Spleen (tissue), 11 donors: ENCODE measurements around the gene MAGI2. TPM values are rescaled to one million over a fixed set of nuclear protein-coding genes. Genes with fewer than 3 reads are reported as not detected.

Source experiments
- DNase-seq: peaks from one replicate; pipeline ENCODE4 v3.0.0-alpha.2; 2020
- H3K27ac ChIP-seq, 8 donors: fragments of 200-600 bp; sonication (generic) in 7 of 8; 1 replicate in 4 of 8; 2 replicates in 4 of 8; pipeline versions ENCODE4 v1.5.0 to v1.8.0; 2016 to 2021; ENCODE audit warnings: inconsistent platforms in 4 of 8, mild to moderate bottlenecking in 4 of 8, moderate library complexity in 1 of 8
- H3K27me3 ChIP-seq, 7 donors: fragments of 200-600 bp; sonication (generic) in 6 of 7; replicated peaks in 1 of 7; 1 replicate in 4 of 7; 2 replicates in 3 of 7; pipeline versions ENCODE4 v1.5.0 to v1.8.0; 2016 to 2021; ENCODE audit warnings: inconsistent platforms in 3 of 7, mild to moderate bottlenecking in 1 of 7
- H3K36me3 ChIP-seq, 6 donors: fragments of 200-600 bp; sonication (generic) in 5 of 6; 1 replicate in 4 of 6; 2 replicates in 2 of 6; pipeline versions ENCODE4 v1.5.0 to v1.8.0; 2016 to 2021; ENCODE audit warnings: inconsistent platforms in 2 of 6
- H3K4me1 ChIP-seq, 6 donors: fragments of 200-600 bp; sonication (generic) in 5 of 6; 1 replicate in 3 of 6; 2 replicates in 3 of 6; pipeline versions ENCODE4 v1.5.0 to v1.8.0; 2016 to 2021; ENCODE audit warnings: inconsistent platforms in 3 of 6
- H3K4me3 ChIP-seq, 8 donors: fragments of 200-600 bp; sonication (generic) in 7 of 8; 1 replicate in 4 of 8; 2 replicates in 4 of 8; pipeline versions ENCODE4 v1.5.0 to v1.8.0; 2016 to 2021; ENCODE audit warnings: inconsistent platforms in 4 of 8, mild to moderate bottlenecking in 4 of 8, moderate library complexity in 2 of 8
- H3K9me3 ChIP-seq, 8 donors: fragments of 200-600 bp; sonication (generic) in 7 of 8; 1 replicate in 4 of 8; 2 replicates in 4 of 8; pipeline versions ENCODE4 v1.5.0 to v1.8.0; 2016 to 2021; ENCODE audit warnings: inconsistent platforms in 4 of 8
- POLR2A ChIP-seq, 3 donors: fragments of 450-650 bp; IDR thresholded peaks; one replicate each; pipeline ENCODE4 v1.5.1; 2017; ENCODE audit warnings: antibody characterized with exemption in 3 of 3, mild to moderate bottlenecking in 1 of 3
- POLR2AphosphoS5 ChIP-seq, 3 donors: sonication (generic); formaldehyde crosslinking; IDR thresholded peaks; one replicate each; pipeline ENCODE4 v1.5.1; 2017; ENCODE audit warnings: antibody characterized with exemption in 3 of 3
- WGBS, 5 donors: extraction: QIAGEN DNeasy Blood & Tissue Kit in 3 of 5; methylation state at CpG; one replicate each; pipeline versions ENCODE4 v1.1.5 to v1.1.7; 2013 to 2018; 5-methylcytosine and 5-hydroxymethylcytosine counted together
- intact Hi-C: fragments of 100-400 bp; cut with DNase I; formaldehyde crosslinking; loops from one replicate; pipeline ENCODE4 v1.15.0; 2023; ENCODE audit warnings: low total_unique reads
- polyA plus RNA-seq, 3 donors: library from polyadenylated mRNA; stranded (reverse); fragments of 200-250 nt; gene quantifications; one replicate each; pipeline ENCODE4 v1.2.1, GENCODE V29; 2013
- total RNA-seq, 7 donors: library from RNA; depleted of rRNA in 3 of 7; stranded (reverse); fragments of >200 nt in 3 of 7; fragmentation: NEBNext Ultra II Directional in 4 of 7; extraction: Animal tissue kit (Norgen Biotek cat#: 25700) in 4 of 7; gene quantifications; one replicate each; pipeline versions ENCODE4 v1.1.0 to v1.2.1, GENCODE V29; 2016 to 2021
- TF ChIP-seq, protein P1 (sequence below), 11 experiments: fragments of 200-600 bp in 7 of 11; fragments of 450-650 bp in 4 of 11; sonication (generic) in 4 of 11; IDR thresholded peaks in 8 of 11; conservative IDR thresholded peaks in 3 of 11; 1 replicate in 7 of 11; 2 replicates in 4 of 11; pipeline versions ENCODE4 v1.4.0 to v1.8.0; 2016 to 2021; ENCODE audit warnings: antibody characterized with exemption in 11 of 11, inconsistent platforms in 4 of 11, mild to moderate bottlenecking in 1 of 11
- donor health status: healthy with polysubstance abuse.
- donor health status: DM: no; HTN: no; CAD: no; lungs with moderate emphysema.
- donor health status: DM: no; HTN: no; CAD: no.
- donor health status: Bipolar disorder and iron deficiency.
- donor health status: healthy.
- donor health status: DM: no; HTN: no; CAD: no.
- donor health status: DM: yes; HTN: yes; CAD: no.

Gene MAGI2
- total and polyA plus RNA-seq, 10 donors: 0.74 to 18.1 (median 11.1) TPM

DNA sequence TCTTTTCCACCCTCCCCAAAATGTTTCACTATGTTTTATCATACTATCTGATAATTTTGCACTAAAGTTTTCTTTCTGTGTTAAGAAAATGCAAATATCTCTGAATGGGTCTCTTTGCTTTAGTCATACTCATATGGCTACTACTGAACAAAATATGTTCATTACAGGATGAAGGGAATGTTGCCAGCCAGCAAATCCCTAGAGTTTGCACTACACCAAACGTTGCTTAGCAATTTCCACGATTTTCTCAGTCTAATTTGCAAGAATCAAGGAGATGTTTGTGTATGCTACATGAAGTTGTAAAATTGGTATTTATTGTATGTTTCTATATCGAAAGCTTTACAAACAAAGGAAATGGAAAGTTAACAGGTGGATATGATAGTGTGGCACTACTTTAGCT lies 10.6 kb upstream of the MAGI2 start:
- no peak for DNase-seq
- 70 to 84% (median 74%) methylated on average over 3 of the region's 3 CpGs for WGBS, 5 donors
- Histone ChIP-seq H3K9me3 (no peaks in the 10 kb centered on the region), H3K27me3 (no peaks in the 10 kb centered on the region), H3K4me3 (no peak overlapping the region), H3K36me3 (peaks cover 0 to 5% (median 0%) of the 10 kb centered on the region in 6 donors), H3K4me1 (no peaks in the 10 kb centered on the region), H3K27ac (no peak overlapping the region)
- TF ChIP-seq POLR2AphosphoS5 (IDR thresholded peaks at IDR 0.05): no peak
- TF ChIP-seq, protein P1, sequence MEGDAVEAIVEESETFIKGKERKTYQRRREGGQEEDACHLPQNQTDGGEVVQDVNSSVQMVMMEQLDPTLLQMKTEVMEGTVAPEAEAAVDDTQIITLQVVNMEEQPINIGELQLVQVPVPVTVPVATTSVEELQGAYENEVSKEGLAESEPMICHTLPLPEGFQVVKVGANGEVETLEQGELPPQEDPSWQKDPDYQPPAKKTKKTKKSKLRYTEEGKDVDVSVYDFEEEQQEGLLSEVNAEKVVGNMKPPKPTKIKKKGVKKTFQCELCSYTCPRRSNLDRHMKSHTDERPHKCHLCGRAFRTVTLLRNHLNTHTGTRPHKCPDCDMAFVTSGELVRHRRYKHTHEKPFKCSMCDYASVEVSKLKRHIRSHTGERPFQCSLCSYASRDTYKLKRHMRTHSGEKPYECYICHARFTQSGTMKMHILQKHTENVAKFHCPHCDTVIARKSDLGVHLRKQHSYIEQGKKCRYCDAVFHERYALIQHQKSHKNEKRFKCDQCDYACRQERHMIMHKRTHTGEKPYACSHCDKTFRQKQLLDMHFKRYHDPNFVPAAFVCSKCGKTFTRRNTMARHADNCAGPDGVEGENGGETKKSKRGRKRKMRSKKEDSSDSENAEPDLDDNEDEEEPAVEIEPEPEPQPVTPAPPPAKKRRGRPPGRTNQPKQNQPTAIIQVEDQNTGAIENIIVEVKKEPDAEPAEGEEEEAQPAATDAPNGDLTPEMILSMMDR (IDR thresholded peaks at IDR 0.05 in 8 of 11, conservative IDR thresholded peaks at IDR 0.05 in 3 of 11): no peak
- no peak for TF ChIP-seq POLR2A (IDR thresholded peaks at IDR 0.05)
- intact Hi-C loops: no loop called here

DNA sequence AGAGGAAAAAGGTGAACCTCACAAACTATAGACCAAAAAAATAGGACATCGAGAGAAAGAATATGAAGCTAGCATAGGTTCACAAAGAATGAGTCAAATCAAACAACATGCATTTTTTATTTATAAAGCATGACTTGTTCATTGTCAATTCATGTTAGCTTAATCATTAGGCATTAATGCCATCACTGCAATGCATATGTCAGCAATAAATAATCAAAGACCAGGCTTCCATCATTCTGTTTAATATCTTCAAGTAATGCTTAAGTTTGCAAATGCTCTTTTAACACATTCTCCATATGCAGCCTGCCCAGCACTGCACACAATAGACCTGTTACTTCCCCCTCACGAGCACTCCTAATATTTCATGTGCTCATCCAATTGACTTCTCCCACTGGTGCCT lies 8.9 kb upstream of the MAGI2 start:
- no peaks in the 10 kb centered on the region for H3K9me3 ChIP-seq
- DNase-seq: no peak
- H3K4me3 ChIP-seq: no peak overlapping the region
- peaks cover 0 to 5% (median 0%) of the 10 kb centered on the region in 6 donors for H3K36me3 ChIP-seq
- H3K4me1 ChIP-seq: no peaks in the 10 kb centered on the region
- TF ChIP-seq POLR2AphosphoS5 (IDR thresholded peaks at IDR 0.05) (no peak), POLR2A (IDR thresholded peaks at IDR 0.05) (no peak)
- TF ChIP-seq, protein P1 (IDR thresholded peaks at IDR 0.05 in 8 of 11, conservative IDR thresholded peaks at IDR 0.05 in 3 of 11): no peak
- intact Hi-C loops: no loop called here
- no peak overlapping the region for H3K27ac ChIP-seq
- WGBS, 5 donors: 83 to 95% (median 89%) methylated on average over 2 of the region's 2 CpGs
- no peaks in the 10 kb centered on the region for H3K27me3 ChIP-seq

DNA sequence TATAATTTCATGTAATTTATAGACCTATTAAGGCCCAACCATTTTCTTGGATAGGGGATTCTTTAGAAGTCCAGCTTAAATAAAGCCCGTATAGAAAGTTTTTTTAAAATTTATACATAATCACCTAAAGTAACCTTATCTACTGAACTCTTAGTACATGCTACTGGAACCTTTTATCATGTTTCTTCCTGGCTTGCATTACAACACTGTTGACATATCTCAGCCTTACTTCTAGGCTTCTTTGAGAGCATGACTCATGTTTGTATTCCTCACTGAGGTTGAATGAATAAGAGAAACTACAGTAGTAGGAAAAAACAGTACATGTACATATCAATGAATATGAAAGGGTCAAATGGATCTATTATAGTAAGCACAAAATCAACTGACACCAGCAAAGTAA lies 8.2 kb upstream of the MAGI2 start:
- H3K27me3 ChIP-seq: no peaks in the 10 kb centered on the region
- H3K36me3 ChIP-seq: peaks cover 0 to 5% (median 0%) of the 10 kb centered on the region in 6 donors
- TF ChIP-seq POLR2AphosphoS5 (IDR thresholded peaks at IDR 0.05) (no peak), POLR2A (IDR thresholded peaks at IDR 0.05) (no peak)
- TF ChIP-seq, protein P1 (IDR thresholded peaks at IDR 0.05 in 8 of 11, conservative IDR thresholded peaks at IDR 0.05 in 3 of 11): no peak
- no peak for DNase-seq
- H3K4me1 ChIP-seq: peaks cover 0 to under 1% (median 0%) of the 10 kb centered on the region in 6 donors
- intact Hi-C loops: no loop called here
- 81 to 98% (median 85%) methylated on average over 1 of the region's 1 CpG for WGBS, 5 donors
- H3K9me3 ChIP-seq: no peaks in the 10 kb centered on the region
- no peak overlapping the region for H3K27ac ChIP-seq
- H3K4me3 ChIP-seq: no peak overlapping the region

DNA sequence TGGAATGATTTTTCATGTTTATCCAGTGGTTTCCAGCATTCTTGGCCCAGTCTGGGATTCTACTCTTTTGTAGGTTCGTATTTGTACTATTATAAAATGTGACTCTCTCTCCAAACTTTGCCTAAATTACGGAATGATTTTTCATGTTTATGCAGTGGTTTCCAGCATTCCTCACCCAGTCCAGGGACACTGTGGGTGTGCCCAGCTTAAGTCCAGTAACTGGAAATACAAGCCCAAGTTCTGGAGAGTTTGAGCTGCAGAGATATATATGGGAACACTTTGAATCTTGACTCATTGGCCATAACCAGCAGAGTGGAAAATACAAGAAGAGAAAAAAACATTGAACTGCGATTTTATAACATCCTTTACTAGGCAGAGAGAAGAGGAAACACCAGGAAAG lies 5.9 kb upstream of the MAGI2 start:
- Histone ChIP-seq H3K4me1 (peaks cover 0 to 21% (median 9%) of the 10 kb centered on the region in 6 donors), H3K4me3 (no peak overlapping the region), H3K36me3 (peaks cover 0 to 5% (median 0%) of the 10 kb centered on the region in 6 donors), H3K9me3 (no peaks in the 10 kb centered on the region), H3K27me3 (peaks cover 0 to 13% (median under 1%) of the 10 kb centered on the region in 7 donors), H3K27ac (no peak overlapping the region)
- intact Hi-C loops: no loop called here
- TF ChIP-seq POLR2A (IDR thresholded peaks at IDR 0.05): no peak
- TF ChIP-seq POLR2AphosphoS5 (IDR thresholded peaks at IDR 0.05): no peak
- TF ChIP-seq, protein P1 (IDR thresholded peaks at IDR 0.05 in 8 of 11, conservative IDR thresholded peaks at IDR 0.05 in 3 of 11): no peak
- WGBS, 5 donors: 57 to 91% (median 77%) methylated on average over 3 of the region's 3 CpGs
- no peak for DNase-seq
